Muscle of back (tissue), 11 donors: Measurements from ENCODE around the gene CNTLN. TPM values are rescaled to one million over a fixed set of nuclear protein-coding genes. Genes with fewer than 3 reads are reported as not detected.
"Not testable (repeated sequence)": the region's sequence is repeated elsewhere in the genome, so short reads cannot be mapped to it uniquely, and the experiment has no call there.

Experiments used
- DNase-seq, 3 donors: peaks; one replicate each; pipeline versions ENCODE4 v3.0.0 to v3.0.0-alpha.2; 2013
- polyA plus RNA-seq, 10 donors: library from polyadenylated mRNA; unstranded; fragments of 120-200 nt; gene quantifications; one replicate each; pipeline ENCODE4 v1.2.1, GENCODE V29; 2013; ENCODE audit not compliant: insufficient read length in 10 of 10

CNTLN gene
- polyA plus RNA-seq, 10 donors: 7.9 to 13.1 (median 10.0) TPM

- DNase-seq: no peak
Observed at GRCh38 chr9:17488662-17489061, 353.8 kb downstream of the CNTLN start.

GRCh38 chr9:17490110-17490509 is 355.3 kb downstream of the CNTLN start:
- DNase-seq: no peak

GRCh38 chr9:17491780-17492179 is 356.9 kb downstream of the CNTLN start:
- no peak for DNase-seq

GRCh38 chr9:17503196-17503595 is 368.4 kb downstream of the CNTLN start:
- no peak for DNase-seq

- no peak for DNase-seq
Observed at GRCh38 chr9:17509151-17509550, 374.3 kb downstream of the CNTLN start.

- no peak for DNase-seq
Observed at GRCh38 chr9:17509701-17510100, 374.9 kb downstream of the CNTLN start.

- DNase-seq: no peak
Observed at GRCh38 chr9:17519761-17520160, 384.9 kb downstream of the CNTLN start.

- DNase-seq: no peak
Observed at GRCh38 chr9:17520268-17521064, 385.6 kb downstream of the CNTLN start.

- no peak for DNase-seq
Observed at GRCh38 chr9:17521100-17521855, 386.4 kb downstream of the CNTLN start.

GRCh38 chr9:17526726-17527125 is 391.9 kb downstream of the CNTLN start:
- not testable (repeated sequence) for DNase-seq

GRCh38 chr9:17528859-17529258 is 394.0 kb downstream of the CNTLN start:
- DNase-seq: peak in 2 of 3 donors; percentile 8 to 17

GRCh38 chr9:17531642-17532254 is 396.9 kb downstream of the CNTLN start:
- DNase-seq: peak; percentile 14 to 70 (median 46)

- no peak for DNase-seq
Observed at GRCh38 chr9:17532461-17532860, 397.6 kb downstream of the CNTLN start.

GRCh38 chr9:17535176-17535575 is 400.3 kb downstream of the CNTLN start:
- no peak for DNase-seq

GRCh38 chr9:17536027-17536426 is 401.2 kb downstream of the CNTLN start:
- DNase-seq: no peak

- DNase-seq: no peak
Observed at GRCh38 chr9:17551023-17551422, 416.2 kb downstream of the CNTLN start.
